Stimulated activated CD4-positive, alpha-beta T cell treated with anti-CD3 and anti-CD28 coated beads, Interleukin-15, amount 100 ng/mL, for 1 hour (primary cell): ENCODE measurements around the gene POLE4.

Experiments used
- DNase-seq, 2 donors: peaks; one replicate each; pipeline ENCODE4 v3.0.0-alpha.2; 2020; ENCODE audit warnings: low read depth in 1 of 2, low spot score in 1 of 2

POLE4 gene

GRCh38 chr2:74939919-74940812, 18.3 kb upstream of the POLE4 start:
- no peak for DNase-seq

DNA sequence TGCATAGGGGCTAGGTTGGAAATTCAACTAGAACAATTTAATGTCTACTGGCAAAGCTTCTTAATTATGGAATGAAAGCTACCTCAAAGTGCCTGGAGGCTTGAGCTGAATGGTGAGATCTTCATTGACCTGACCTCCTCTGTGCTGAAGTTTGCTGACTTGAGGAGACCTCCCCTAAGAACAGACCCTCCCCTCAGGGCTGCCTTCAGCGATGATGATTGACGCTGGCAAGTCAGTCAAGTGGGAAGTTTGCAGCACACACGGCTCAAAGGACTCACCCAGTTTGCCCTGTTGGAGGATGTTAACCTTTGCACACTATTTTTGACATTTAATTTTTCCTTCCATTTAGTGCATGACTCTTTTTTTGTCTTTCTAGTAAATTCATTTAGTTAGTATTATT, 17.2 kb upstream of the POLE4 start:
- no peak for DNase-seq

- DNase-seq, result no peak
These were observed 16.2 kb upstream of the POLE4 start for GRCh38 chr2:74942263-74942662.

DNA sequence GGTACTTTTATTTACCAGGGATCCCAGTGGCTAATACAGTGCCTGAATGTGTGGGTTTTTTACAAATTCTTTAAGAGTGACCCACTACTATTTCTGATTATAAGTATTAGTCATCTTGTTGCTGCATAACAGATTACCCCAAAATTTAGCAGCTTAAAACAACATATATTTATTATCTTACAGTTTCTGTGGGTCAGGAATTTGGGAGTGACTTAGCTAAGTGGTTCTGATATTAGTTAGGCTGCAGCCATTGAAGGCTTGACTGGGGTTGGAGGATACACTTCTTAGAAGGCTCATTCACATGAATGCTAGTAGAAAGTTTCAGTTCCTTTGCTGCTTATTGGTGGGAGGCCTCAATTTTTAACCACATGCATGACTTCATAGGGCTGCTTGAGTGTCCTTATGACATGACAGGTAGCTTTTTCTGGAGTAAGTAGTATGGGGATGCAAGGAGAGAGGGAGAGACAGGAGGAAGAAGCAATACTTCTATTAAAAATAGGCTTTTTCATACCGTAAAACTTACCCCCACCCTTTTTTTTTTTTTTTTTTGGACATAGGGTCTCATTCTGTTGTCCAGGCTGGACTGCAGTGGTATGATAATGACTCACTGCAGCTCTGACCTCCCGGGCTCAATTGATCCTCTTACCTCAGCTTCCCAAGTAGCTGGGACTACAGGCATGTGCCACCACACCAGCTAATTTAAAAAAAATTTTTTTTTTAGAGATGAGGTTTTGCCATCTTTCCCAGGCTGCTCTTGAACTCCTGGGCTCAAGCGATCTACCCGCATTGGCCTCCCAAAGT, 13.3 kb upstream of the POLE4 start:
- DNase-seq, result no peak

DNA sequence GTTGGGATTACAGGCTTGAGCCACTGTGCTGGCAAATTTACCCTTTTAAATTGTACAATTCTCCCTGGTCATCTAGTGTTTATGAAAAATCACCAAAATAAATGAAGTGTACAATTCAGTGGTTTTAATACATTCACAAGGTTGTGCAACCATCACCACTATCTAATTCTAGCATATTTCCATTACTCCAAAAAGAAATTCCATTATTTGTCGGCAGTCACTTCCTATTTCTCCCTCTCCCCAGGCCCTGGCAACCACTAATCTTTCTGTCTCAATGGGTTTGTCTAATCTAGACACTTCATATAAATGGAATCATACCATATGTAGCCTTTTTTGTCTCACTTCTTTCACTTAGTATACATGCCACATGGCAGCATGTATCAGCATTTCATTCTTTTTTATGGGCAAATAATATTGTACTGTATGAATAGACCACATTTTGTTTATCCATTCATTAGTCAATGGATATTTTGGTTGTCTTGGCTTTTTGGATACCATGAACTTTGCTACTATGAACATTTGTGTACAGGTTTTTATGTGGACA, 12.6 kb upstream of the POLE4 start:
- DNase-seq, result no peak

- no peak for DNase-seq
These were observed 10.7 kb upstream of the POLE4 start for GRCh38 chr2:74947703-74948102.

DNA sequence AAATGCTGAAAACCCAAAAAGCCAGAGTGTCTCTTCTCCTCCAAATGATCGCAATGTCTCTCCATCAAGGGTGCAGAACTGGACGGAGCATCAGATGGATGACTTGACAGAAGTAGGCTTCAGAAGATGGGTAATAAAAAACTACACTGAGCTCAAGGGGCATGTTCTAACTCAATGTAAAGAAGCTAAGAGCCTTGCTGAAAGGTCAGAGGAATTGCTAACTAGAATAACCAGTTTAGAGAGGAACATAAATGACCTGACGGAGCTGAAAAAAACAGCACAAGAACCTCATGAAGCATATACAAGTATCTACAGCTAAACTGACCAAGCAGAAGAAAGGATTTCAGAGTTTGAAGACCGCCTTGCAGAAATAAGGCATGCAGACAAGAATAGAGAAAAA, 9.7 kb upstream of the POLE4 start:
- no peak for DNase-seq

- DNase-seq, result no peak
These were observed 7.2 kb upstream of the POLE4 start for GRCh38 chr2:74951211-74951754.

- no peak for DNase-seq
These were observed 5.9 kb upstream of the POLE4 start for GRCh38 chr2:74952575-74952974.

GRCh38 chr2:74953796-74954499, 4.5 kb upstream of the POLE4 start:
- no peak for DNase-seq

DNA sequence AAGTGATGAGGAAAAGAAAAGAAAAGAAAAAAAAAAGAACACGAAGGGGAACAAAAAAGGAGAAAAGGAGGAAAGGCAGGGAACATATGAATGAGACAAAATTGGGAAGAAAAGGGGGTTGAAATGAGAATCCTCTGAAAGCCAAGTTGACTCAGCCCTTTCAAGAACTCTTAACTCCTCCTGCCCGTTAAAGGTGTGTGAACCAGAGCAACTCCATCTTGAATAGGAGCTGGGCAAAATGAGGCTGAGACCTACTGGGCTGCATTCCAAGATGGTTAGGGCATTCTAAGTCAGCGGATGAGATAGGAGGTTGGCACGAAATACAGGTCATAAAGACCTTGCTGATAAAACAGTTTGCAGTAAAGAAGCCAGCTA, 4.0 kb upstream of the POLE4 start:
- no peak for DNase-seq

DNA sequence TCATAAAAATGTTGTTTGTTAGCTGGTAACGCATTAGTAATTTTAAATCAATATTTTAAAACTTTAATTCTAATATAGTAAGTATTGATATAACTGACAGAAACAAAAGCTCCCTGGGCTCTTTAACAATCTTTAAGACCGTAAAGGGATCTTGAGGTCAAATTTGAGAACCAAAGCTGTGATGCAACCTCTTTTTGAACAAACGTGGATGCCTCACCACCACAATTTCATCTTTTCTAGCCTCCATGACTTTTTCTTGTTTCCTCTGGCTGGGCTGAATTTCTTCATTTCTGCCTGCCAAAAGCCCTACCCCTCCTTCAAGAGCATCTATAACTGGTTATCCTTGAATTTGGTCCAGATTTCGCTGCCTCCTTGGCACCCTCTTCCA, 563 bp upstream of the POLE4 start:
- no peak for DNase-seq

DNA sequence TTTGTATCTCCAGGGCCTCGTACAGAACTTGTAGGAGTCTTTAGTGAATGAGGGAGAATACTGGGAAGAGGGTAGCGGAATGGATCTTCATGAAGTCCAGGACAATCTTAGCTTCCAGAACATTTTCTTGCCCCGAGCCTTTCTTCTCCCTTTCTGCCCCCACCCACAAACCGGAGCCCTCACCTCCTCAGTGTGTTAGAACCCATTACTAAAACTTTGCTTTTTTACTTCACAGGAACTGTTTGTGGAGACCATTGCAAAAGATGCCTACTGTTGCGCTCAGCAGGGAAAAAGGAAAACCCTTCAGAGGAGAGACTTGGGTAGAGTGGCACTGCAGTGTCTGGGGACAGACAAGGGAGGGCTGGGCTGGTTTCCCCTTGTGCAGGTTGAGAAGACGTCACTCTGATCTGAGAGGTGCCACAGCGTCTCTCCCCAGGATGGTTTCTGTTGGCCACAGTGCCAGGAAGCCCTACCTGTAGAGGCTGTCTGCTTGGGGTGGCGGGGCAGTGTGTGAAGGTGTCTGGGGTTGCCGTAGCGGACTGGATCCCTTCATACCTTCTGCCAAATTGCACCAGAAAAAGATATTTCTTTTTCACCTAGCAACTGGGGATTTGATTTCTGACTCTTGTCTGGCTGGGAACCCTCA, 786 bp downstream of the POLE4 start:
- DNase-seq, result no peak

DNA sequence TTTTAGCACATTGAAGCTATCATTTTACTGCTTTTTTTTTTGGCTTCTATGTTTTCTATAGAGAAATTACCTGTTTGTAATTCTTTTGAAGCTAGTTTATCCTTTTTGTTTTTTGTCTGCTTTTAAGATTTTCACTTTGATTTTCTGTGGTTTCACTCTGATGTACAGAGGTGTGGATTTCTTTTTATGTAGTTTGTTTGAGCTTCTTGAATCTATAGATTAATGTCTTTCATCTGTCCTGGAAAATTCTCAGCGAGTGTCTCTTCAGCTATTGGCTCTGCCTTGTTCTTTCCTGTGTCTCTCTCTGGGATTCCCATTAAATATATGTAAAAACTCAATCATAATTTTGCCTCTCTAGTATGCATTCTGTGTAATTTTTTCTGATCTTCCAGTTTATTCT, 8.4 kb downstream of the POLE4 start:
- DNase-seq, result no peak

DNA sequence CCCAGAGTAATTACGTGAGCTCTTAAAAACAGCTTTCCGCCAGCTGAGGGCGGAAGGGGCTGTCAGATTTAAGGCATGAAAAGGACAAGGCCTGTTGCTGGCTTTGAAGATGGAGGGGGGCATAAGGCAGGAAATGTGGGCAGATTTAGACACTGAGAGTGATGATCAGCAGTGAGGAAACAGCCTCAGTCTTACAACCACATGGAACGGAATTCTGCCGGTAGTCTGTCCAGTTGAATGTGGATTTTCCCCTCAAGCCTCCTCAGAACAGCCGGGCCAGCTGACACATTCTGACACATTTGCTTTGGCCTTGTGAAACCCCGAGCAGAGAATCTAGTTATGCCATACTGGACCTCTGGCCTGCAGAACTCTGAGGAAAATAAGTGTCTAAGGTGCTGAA, 16.6 kb downstream of the POLE4 start:
- no peak for DNase-seq

GRCh38 chr2:74979844-74980243, 21.4 kb downstream of the POLE4 start:
- DNase-seq, result no peak

GRCh38 chr2:74982577-74982976, 24.1 kb downstream of the POLE4 start:
- no peak for DNase-seq

DNA sequence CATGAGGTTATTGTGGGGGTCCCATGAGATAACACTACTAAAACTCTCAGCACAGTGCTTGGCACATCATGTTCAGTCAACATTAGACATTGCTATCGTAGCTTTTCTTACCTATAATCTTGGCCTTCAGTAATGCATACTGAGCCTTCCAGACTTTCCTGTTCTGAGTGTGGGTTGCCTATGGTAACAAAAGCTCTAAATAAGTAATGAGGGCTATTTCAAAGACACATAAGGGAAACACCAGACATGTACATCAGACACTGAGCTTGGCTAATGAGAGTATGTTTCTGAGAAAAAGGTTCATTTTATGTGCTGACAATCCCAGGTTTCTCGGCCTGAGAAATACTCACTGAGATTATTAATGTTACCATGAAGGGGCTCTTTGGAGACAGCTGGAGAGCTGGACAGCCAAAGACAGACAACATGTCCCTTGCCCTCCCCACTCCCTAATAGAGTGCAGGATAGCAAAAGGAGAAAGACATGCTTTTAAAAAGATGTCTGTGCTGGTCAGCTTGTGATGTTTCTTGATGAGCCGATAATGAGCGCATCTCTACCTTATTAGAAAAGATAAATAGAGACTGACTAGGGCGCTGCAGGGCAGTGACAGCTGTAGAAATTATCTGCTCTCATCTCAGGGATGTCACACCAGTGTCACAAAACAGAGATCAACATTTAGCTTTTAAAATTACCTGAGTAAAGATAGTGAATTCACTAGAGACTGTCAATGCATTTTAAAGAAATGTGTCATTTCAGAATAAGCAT, 25.4 kb downstream of the POLE4 start:
- no peak for DNase-seq

- no peak for DNase-seq
These were observed 26.6 kb downstream of the POLE4 start for GRCh38 chr2:74984947-74985637.
